HS-5 (cell line): Measurements from ENCODE around the gene STOML1.
"Not testable (repeated sequence)": the region's sequence is repeated elsewhere in the genome, so short reads cannot be mapped to it uniquely, and the experiment has no call there.

Source experiments
- DNase-seq: peaks from one replicate; pipeline ENCODE4 v3.0.0-alpha.2; 2012; ENCODE audit warnings: low read depth

STOML1 gene

DNA sequence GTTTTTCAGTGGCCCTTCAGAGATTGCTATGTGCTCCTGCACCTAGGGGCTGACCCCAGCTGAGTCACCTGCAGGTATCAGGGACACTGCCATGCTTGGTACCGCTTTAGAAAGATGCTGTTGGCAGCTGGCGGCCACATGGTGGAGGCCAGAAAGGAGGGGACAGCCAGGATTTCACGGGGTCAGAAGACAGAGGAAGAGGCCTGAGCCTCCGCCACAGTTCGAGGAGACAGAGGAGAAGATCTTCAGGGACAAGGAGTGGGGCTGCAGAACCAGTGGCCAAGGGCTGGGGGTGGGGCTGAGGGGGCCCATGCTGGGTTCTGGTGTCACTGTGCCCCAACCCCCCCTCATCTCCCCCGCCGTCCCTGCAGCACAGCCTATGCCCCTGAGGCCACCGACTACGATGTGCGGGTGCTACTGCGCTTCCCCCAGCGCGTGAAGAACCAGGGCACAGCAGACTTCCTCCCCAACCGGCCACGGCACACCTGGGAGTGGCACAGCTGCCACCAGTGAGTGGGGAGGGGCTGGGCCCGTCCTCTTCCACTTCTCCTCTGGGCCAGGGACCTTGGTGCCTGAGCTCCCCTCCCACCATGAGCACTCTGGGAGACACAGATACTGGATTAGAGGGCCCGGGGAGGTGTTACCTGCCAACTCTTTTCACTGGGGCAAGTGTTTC is 45.9 kb downstream of the STOML1 start:
- no peak for DNase-seq

DNA sequence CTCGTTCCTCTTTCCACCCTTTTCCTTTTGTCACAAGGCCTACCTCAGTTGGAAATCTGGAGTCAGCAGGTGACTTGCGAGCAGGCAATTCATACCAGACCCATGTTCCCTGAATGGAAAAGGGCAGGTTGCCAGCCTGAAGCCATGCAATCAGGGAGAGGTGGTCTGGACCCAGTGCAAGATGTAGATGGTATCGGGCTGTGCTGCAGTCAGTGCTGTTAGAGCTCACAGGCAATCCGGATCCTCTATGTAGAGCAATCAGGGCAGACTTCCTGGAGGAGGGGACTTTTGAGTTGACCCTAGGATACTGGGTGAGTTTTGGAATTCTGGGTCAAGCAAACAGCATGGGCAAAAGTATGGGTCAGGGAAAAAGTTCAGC is 47.0 kb downstream of the STOML1 start:
- DNase-seq, result no peak

DNA sequence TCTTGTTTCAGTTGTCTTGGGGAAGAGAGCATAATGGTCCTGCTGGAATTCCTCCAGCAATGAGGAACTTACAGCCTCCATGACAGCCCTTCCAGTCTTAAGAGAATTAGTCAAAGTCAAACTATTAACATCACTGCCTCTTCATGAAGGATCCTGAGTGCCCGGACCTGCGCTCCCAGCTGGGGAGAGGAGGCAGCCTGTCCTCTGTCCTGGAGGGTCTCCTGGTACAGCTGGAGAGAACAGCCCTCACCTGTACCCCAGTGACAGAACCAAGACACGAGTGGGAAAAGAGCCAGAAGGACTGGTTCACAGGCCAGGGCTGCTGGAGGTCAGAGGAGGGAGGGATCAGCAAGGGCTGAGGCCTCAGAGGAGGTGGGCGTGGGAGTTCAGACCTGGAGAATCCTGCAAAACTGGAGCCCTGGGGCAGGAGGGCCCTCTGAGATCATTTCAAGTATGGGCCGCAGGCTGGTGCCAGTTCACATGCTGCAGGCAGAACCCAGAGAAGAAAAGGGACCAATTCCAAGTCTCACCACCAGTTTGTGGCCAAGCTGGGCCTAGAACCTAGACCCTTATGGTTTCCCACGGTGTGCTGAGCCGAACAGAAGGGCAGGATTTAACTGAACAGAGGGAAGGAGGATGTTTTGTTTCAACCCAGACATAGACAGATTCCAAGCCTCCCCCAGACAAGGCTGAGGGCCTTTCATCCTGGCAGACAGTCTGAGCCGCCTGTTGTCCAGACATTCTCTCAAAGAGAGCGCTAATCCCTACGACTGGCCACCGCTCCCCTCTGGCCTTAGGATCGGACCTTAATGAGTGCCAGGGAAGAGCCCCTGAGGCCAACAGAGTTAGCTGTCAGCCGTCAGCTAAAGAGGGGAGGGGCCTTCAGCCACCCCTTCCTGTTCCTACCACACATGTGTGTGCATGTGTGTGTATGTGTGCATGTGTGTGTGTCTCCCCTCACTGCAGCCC is 47.6 kb downstream of the STOML1 start:
- DNase-seq, result no peak

DNA sequence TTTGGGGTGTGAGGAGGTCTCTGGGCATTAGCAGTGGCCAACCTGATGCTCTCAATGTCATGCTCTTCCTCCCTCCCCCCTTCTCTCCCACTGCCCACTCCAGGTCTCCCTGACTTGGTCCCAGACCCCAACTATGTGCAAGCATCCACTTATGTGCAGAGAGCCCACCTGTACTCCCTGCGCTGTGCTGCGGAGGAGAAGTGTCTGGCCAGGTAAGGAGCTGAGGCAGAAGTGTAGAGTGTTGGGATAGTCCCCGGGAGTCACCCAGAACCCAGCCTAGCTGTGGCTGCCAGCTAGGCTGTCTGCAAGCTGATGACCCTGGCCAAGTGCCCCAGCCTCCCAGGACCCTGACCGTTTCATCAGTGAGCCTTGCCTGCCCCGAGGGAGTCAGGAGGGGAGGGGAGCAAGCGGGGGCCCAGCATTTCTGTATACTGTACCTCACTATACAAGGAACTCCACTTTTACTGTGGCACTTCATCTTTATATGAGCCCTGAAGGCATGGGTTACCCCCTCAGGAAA is 49.3 kb downstream of the STOML1 start:
- no peak for DNase-seq

DNA sequence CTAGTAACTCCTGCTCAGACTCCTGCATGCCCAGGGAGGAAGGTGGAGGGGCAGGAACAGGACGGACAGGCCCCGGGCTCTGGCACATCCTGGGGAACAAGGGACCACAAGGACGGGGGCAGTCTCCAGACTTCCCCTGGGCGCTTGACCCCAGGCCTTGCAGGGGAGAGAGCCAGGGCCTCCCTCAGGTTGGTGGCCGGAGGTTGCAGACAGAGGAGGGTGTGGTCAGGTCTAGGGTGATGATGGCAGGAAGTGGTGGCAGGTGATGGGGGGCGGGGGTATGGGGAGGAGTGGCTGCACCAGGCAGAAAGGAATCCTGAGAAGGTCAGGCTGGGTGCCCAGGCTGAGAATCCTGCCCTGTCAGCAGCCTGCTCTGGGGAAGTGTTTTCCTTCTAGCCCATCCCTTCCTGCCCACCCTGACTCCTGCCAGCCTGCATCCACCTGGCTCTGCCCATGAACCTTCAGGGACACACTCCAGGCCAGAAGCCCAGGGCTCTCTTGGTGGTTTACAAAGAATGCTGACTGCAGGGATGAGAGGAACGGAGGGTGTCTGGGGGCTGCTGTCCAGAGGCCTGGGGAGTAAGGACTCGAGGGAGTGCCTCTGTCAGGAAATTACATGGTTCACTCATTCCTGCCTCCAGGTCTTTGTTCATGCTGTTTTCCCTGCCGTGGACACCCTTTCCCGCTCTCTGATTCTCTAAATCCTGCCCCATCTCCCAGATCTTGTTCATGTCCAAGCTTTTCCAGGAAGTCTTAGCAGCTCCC is 50.0 kb downstream of the STOML1 start:
- DNase-seq, result no peak

DNA sequence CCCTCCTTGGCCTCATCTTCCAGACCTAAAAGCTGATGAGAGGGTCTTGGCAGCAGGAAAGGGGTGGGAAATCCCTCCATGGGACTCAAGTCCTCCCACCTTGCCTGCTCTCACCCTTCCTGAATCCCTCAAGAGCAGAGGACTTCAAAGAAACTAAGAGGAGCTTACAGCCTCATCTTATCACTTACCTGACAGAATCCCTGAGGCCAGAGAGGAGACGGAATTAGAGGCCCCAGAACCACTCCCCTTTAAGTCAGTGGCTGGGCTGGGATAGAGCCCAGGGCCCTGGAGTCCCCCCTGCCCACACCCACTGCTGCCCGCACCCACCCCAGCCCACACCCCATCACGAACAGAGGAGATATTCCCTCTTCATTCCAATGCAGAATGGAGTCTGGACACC is 50.6 kb downstream of the STOML1 start:
- no peak for DNase-seq

DNA sequence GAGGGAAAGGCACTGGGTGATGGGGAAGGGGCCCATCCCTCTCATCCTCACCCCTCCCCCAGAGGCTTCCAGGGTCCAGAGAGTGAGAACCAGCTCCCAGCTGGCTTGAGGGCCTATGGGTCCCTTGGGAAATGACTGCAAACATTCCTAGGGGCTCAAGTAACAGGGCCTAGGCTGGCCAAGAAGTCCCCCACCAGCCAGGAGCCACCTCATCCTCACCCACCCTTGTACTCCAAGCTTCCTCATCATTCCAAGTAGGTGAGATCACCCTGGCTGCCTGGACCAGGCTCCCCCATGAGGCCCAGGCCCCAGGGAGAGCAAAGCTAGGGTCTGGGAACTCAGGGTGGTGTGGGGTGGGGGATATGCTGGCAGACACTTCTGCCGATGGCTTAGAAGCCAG is 51.1 kb downstream of the STOML1 start:
- DNase-seq, result peak; percentile 94

DNA sequence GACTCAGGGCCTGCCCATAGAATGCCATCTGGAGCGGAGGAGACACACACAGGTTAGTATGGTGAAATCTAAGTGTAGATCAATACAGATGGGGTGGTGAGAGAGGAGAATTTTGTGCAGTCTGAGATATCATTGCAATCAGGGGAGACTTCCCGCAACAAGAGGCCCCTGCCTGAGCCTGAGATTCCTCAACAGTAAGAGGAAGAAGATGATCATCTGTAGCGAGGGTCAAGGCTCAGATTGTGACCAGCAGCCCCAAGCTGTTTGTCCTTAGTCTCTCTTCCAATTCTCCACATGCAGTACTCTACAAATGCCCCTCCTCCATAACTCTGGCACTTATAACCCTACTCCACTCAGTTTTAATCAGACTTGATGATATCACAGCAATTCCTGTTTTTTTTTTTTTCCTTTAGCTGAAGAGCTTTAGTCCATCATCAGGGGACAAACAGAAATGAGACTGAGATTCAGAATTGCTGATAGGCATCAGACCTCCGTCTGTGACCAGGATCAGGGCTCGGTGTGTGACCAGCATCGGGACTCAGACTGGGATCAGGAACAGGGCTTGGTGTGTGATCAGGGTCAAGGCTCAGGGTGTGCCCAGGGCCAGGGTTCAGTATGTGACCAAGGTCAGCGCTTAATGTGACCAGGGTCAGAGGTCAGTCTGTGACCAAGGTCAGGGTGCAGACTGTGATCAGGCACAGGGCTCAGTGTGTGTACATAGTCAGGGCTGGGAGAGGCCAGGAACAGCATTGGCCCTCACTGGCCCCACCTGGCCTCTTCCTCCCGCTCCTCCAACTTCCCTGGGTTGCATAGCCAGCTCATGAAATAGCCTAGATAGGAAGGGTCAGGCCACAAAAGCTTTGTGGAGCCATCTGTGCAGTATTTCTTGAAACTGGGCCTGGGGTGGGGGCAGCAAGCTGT is 51.8 kb downstream of the STOML1 start:
- no peak for DNase-seq

DNA sequence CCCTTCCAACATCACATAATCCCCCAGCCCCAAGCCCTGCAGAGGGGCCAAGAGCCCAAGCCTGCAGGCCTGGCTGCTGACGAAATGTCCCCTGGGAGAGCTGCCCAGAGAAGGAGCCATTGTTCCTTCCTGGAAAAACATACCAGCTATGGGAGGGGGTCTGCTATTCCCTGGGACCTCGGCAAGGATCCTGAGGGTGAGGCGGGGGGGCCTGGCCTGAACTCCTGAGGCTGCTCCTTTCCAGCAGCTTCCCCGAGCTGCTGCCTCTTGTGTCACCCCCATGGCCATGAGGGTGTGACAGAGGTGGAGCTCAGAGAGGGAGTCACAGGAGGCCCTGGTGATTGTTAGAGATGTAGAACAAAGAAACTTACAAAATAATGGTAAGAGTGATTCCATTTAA is 53.0 kb downstream of the STOML1 start:
- no peak for DNase-seq

DNA sequence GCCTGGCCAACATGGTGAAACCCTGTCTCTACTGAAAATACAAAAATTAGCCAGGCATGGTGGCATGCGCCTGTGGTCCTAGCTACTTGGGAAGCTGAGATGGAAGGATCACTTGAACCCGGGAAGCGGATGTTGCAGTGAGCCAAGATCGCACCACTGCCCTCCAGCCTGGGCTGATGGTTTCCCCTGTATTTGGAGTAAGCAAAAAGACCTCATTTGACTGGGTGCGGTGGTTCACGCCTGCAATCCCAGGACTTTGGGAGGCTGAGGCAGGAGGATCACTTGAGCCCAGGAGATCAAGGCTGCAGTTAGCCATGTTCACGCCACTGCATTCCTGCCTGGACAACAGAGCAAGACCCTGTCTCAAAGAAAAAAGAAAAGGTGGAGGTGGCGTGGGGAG is 53.6 kb downstream of the STOML1 start:
- DNase-seq, result not testable (repeated sequence)

DNA sequence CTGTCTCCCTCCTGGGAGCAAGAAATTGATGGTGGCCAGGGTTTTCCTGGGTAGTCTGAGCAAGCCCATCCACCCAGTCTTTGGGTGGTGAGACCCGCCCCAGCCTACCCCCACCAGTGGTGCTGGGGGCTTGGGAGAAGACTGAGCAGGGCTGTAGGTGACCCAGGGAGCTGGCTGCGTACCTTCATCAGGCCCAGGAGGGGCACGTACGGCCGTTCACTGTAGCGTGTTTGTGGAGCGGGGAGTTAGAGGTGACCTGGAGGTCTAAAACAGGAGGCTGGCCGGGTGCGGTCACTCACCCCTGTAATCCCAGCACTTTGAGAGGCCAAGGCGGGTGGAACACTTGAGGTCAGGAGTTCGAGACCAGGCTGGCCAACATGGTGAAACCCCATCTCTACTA is 54.4 kb downstream of the STOML1 start:
- no peak for DNase-seq

DNA sequence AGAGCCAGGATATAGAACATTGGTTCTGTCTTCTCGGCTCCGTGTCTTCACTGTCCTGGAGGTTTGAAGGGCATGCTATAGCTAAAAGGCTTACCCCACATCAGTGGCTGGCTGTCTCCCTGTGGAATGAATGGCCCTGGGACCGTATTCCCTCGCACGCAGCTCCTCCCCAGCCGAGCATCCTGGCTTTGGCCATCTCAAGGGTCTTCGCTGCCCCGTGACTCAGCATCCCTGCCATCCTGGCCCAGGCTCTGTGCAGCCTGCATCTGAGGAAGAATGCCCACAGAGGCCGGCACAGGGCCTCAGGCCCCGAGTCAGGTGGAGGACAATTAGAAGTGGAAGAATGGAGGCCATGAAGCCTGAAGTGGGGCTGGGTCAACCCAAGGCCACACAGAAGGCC is 54.8 kb downstream of the STOML1 start:
- DNase-seq, result no peak

DNA sequence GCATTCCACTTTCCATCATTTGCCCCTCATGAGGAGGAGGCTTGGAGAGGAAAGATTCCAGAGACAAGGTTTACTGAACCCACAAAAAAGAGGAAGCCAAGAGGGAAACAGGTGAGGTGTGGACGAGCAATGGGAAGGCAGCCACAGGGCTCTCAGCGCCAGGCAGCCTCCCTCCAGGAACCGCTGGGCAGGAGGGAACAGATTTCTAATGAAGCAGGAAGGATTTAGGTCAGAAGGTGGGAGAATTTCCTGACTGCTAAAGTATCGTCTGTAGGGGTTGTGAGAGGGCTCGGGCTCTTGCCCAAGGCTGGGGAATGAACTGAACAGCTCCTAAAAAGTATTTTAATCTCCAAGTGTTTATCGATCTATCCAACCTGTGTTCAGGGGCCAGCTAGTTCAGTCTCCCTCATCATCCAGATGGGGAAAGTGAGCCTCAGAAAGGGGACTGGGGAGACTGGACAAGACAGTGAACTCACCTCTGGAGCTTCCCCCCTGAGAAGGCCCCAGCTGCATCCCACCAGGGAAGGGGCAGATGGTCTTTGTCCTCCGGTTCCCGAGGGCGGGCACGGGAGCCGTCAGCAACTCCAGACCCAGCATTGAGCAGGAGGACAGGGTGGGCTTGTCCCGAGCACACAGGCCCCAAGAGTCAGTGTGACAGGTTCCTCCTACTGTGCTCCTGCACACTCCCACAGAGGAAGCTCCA is 55.4 kb downstream of the STOML1 start:
- no peak for DNase-seq

DNA sequence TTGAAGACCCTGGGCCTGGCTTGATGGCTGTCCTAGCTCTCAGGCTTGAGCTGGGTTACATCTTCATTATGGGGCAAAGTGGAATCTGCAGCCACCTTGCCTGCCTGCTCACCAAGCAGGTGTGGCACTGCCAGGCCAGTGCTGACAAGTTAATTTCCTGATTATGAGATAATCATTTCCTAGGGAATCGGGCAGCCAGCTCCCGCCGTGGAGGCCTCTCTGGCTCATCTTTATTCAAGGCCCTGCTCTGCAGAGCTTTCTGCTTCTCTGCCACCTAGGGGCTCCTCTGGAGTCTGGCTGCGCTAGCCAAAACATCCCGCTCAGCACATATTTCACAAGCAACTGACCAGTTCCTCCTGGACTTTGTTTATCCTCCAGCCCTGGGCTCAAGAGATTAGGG is 55.9 kb downstream of the STOML1 start:
- no peak for DNase-seq

DNA sequence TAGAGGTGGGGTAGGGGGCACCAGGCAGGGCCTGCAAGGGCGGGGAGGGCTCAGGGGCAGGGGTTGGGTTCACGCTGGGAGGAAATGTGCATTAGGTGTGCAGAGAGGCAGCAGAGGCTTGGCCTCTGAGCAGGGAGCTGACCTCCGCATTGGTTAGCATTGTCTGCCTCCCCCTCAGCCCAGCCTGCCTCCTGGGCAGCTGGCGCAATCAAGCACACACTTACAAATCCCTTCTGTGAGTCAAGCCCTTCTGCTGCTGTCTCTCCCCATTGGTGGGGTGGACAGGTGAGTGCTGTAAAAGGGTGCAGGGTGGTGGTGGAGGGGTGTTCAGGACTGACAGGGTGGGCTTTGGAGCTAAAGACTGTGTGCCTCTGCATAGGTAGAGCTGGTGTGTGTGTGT is 56.5 kb downstream of the STOML1 start:
- no peak for DNase-seq

DNA sequence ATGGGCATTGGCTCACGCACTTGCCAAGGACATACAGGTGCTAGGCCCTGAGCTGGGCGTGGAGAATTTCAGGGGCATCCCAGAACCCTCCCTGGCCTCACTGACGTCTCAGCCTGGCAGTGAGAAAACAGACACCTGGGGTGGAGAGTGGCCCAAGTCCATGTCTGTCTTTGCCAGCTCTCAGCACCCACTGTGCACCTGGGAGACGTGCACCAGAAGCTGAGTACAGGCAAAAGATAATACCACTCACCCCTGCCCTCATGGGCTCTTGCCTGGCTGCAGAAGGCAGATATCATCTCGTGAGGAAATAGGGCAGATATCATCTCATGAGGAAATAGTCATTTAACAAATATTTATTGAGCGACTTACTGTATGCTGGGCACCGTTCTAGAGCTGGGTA is 57.8 kb downstream of the STOML1 start:
- no peak for DNase-seq

DNA sequence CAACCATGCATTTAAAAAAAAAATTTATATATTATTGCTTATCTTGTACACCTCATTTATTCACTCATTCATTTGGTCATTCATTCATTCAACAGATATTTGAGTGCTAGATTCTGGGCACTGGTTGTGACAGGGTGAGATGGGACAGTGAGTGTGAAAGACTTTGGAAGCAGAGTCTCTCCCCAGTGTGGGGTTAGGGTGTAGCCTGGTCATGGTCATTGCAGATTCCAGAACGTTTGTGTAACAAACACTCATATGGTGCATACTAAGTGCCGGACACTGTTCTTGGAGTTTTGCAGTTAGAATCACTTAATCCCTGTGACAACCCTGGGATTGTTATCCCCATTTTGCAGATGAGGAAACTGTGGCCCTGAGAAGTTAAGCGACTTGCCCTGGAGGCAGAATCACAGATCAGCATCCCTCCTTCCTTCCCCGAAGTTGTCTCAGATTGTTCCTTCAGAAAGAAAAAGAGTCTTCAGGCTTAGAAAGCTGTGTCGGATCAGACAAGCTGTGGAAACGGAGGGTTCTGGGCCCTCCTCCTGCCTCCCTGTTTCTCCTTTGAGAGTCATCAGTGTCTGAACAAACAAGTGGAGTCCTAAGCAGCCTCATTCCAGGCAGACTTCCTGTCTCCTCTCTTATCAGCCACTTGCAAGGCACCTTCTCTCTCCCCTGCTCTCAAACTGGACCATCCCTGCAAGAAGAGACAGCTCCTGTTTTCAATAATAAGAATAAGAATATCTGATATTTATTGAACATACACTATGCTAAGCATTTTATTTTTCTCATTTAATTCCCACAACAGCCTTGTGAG is 59.5 kb downstream of the STOML1 start:
- no peak for DNase-seq

DNA sequence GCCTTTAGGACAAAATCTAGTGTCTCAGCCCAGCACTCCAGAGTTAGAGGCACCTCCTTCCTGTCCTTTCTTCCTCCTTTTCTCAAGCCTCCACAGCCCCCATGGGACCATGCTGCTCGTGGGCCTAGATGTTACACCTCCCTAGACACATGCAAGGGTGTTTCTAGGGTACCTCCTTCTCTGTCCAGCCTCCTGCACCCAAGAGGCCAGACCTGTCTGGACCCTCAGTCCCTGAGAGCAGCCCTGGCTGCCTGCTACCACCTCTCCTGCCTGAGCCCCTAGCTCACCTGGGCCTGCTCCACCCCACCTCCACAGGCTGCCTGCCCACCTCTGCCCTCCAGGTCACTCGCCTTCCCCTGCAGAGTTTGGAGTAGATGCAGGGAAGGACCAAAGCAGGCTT is 60.7 kb downstream of the STOML1 start:
- DNase-seq, result no peak

DNA sequence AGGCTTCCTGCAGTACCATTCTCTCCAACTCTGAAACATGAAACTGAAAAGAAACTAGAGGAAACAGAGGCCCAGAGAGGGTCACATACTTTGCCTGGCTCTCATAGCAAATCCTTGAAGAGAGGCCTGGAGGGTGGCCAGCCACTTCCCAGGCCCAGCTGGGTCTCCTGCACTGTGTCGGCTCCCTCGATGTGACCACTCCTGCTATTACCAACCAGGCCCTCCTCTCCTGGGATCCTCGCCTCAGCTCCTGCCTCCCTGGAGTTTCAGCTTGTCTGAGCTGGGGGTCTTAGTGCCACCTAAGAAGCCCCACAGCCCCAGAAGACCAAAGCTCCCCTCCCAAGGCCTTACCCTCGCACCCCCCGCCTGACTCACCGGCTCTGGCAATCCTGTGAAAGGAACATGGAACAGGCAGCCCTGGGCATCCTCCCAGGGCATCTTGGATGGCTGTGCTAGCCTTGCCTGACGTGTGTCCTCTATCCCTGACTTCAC is 61.3 kb downstream of the STOML1 start:
- no peak for DNase-seq

DNA sequence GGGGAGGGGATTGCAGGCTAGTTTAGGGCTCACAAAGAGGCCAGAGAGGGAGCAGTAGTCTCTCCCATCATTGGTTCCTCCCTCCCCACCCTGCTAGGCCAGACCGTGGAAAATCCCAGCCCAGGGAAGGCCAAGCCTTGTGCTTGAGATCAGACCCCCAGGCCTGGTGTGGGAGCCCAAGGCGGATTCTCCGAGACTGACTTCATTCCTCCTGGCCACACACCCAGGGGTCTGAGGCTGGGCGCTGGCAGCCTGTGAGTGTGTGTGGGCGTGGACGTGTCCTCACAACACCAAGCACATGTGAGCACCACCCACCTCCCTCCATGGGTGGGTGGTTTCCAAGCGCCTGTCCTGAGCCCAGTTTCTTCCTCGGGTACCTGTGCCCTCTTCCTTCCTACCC is 61.7 kb downstream of the STOML1 start:
- DNase-seq, result no peak
